Upper lobe of left lung (tissue), 6 donors: ENCODE data around the gene SPATA13. TPM values are rescaled to one million over a fixed set of nuclear protein-coding genes. Genes with fewer than 3 reads are reported as not detected.

Experiments used
- ATAC-seq, 2 donors: fragments of 200-7000 bp; cut with Tn5 transposase; one replicate each; pipeline ENCODE4 v1.9.1; 2022; ENCODE audit warnings: mild to moderate bottlenecking in 2 of 2, moderate library complexity in 2 of 2; ENCODE audit not compliant: low FRiP score in 2 of 2
- DNase-seq, 2 donors: peaks; one replicate each; pipeline ENCODE4 v3.0.0-alpha.2; 2019 to 2020
- H3K27ac ChIP-seq, 4 donors: fragments of 200-600 bp; sonication (generic); one replicate each; pipeline ENCODE4 v1.5.1; 2016 to 2019
- H3K27me3 ChIP-seq, 4 donors: fragments of 200-600 bp; sonication (generic); one replicate each; pipeline ENCODE4 v1.5.1; 2017 to 2019
- H3K36me3 ChIP-seq, 4 donors: fragments of 200-600 bp; sonication (generic); one replicate each; pipeline ENCODE4 v1.5.1; 2016 to 2019
- H3K4me1 ChIP-seq, 4 donors: fragments of 200-600 bp; sonication (generic); one replicate each; pipeline ENCODE4 v1.5.1; 2018 to 2019
- H3K4me3 ChIP-seq, 4 donors: fragments of 200-600 bp; sonication (generic); one replicate each; pipeline ENCODE4 v1.5.1; 2017 to 2019; ENCODE audit warnings: mild to moderate bottlenecking in 2 of 4, moderate library complexity in 1 of 4
- H3K9me3 ChIP-seq, 4 donors: fragments of 200-600 bp; sonication (generic); one replicate each; pipeline ENCODE4 v1.5.1; 2018 to 2019
- CTCF ChIP-seq, 6 experiments: fragments of 450-650 bp in 4 of 6; fragments of 200-600 bp in 2 of 6; sonication (generic) in 2 of 6; IDR thresholded peaks; one replicate each; pipeline ENCODE4 v1.5.1; 2016 to 2019; ENCODE audit warnings: antibody characterized with exemption in 6 of 6
- EP300 ChIP-seq, 4 donors: sonication (generic); formaldehyde crosslinking; IDR thresholded peaks; one replicate each; pipeline ENCODE4 v1.5.1; 2017; ENCODE audit warnings: antibody characterized with exemption in 4 of 4, control low read depth in 2 of 4
- POLR2A ChIP-seq, 4 donors: fragments of 450-650 bp; IDR thresholded peaks; one replicate each; pipeline ENCODE4 v1.5.1; 2016 to 2017; ENCODE audit warnings: antibody characterized with exemption in 4 of 4, mild to moderate bottlenecking in 2 of 4
- POLR2AphosphoS5 ChIP-seq, 2 donors: sonication (generic); formaldehyde crosslinking; IDR thresholded peaks; one replicate each; pipeline ENCODE4 v1.5.1; 2017; ENCODE audit warnings: antibody characterized with exemption in 2 of 2
- WGBS, 2 donors: methylation state at CpG; one replicate each; pipeline ENCODE4 v1.1.5; 2017 to 2018; 5-methylcytosine and 5-hydroxymethylcytosine counted together
- total RNA-seq, 6 donors: library from RNA; depleted of rRNA in 4 of 6; stranded (reverse); fragments of >200 nt in 4 of 6; gene quantifications; one replicate each; pipeline versions ENCODE4 v1.1.0 to v1.2.1, GENCODE V29; 2016 to 2021
- donor health status: DM: no; HTN: no; CAD: no; lungs with moderate emphysema.
- donor health status: DM: no; HTN: yes; CAD: no; lungs with severe emphysema.

The SPATA13 gene
- total RNA-seq, 6 donors from 2014 or later, result 31.2 to 77.5 (median 49.2) TPM

- no peak for TF ChIP-seq EP300 (IDR thresholded peaks at IDR 0.05)
- TF ChIP-seq POLR2AphosphoS5 (IDR thresholded peaks at IDR 0.05), result no peak
- TF ChIP-seq CTCF (IDR thresholded peaks at IDR 0.05), result no peak
- no peak for TF ChIP-seq POLR2A (IDR thresholded peaks at IDR 0.05)
- no peak overlapping the region for H3K4me3 ChIP-seq
- no peaks in the 10 kb centered on the region for H3K36me3 ChIP-seq
- H3K9me3 ChIP-seq, result no peaks in the 10 kb centered on the region
- DNase-seq (no peak), ATAC-seq (peak in 1 of 2 donors; percentile 67)
- H3K27ac ChIP-seq, result peak overlapping the region in 1 of 4 donors; percentile 45
- H3K27me3 ChIP-seq, result no peaks in the 10 kb centered on the region
- peaks cover 10 to 22% (median 16%) of the 10 kb centered on the region in 4 donors for H3K4me1 ChIP-seq
- WGBS, 2 donors, result 56 to 70% methylated on average over 7 of the region's 7 CpGs
Measured at GRCh38 chr13:24207841-24208667, 47.5 kb downstream of the SPATA13 start.

- TF ChIP-seq POLR2AphosphoS5 (IDR thresholded peaks at IDR 0.05) (no peak), CTCF (IDR thresholded peaks at IDR 0.05) (no peak), EP300 (IDR thresholded peaks at IDR 0.05) (no peak), POLR2A (IDR thresholded peaks at IDR 0.05) (no peak)
- Histone ChIP-seq H3K36me3 (no peaks in the 10 kb centered on the region), H3K4me1 (peaks cover 3 to 11% (median 7%) of the 10 kb centered on the region in 4 donors), H3K27ac (no peak overlapping the region), H3K27me3 (no peaks in the 10 kb centered on the region), H3K9me3 (no peaks in the 10 kb centered on the region), H3K4me3 (no peak overlapping the region)
- WGBS, 2 donors, result 93 to 94% methylated on average over 5 of the region's 5 CpGs
- DNase-seq (no peak), ATAC-seq (no peak)
Measured at GRCh38 chr13:24209138-24209537, 48.6 kb downstream of the SPATA13 start.

GRCh38 chr13:24212254-24212653 is 51.7 kb downstream of the SPATA13 start:
- Histone ChIP-seq H3K9me3 (no peaks in the 10 kb centered on the region), H3K27me3 (no peaks in the 10 kb centered on the region), H3K4me1 (peaks cover 16 to 28% (median 21%) of the 10 kb centered on the region in 4 donors), H3K27ac (no peak overlapping the region), H3K36me3 (no peaks in the 10 kb centered on the region), H3K4me3 (no peak overlapping the region)
- DNase-seq (no peak), ATAC-seq (no peak)
- TF ChIP-seq CTCF (IDR thresholded peaks at IDR 0.05) (no peak), EP300 (IDR thresholded peaks at IDR 0.05) (no peak), POLR2AphosphoS5 (IDR thresholded peaks at IDR 0.05) (no peak), POLR2A (IDR thresholded peaks at IDR 0.05) (no peak)
- 72 to 87% methylated on average over 5 of the region's 5 CpGs for WGBS, 2 donors

- H3K4me3 ChIP-seq, result no peak overlapping the region
- no peaks in the 10 kb centered on the region for H3K27me3 ChIP-seq
- ATAC-seq (peak in 1 of 2 donors; percentile 13), DNase-seq (no peak)
- peaks cover 20 to 31% (median 25%) of the 10 kb centered on the region in 4 donors for H3K4me1 ChIP-seq
- TF ChIP-seq CTCF (IDR thresholded peaks at IDR 0.05), result no peak
- TF ChIP-seq POLR2A (IDR thresholded peaks at IDR 0.05), result no peak
- no peak for TF ChIP-seq POLR2AphosphoS5 (IDR thresholded peaks at IDR 0.05)
- TF ChIP-seq EP300 (IDR thresholded peaks at IDR 0.05), result no peak
- H3K27ac ChIP-seq, result no peak overlapping the region
- 70 to 79% methylated on average over 7 of the region's 7 CpGs for WGBS, 2 donors
- H3K36me3 ChIP-seq, result no peaks in the 10 kb centered on the region
- H3K9me3 ChIP-seq, result no peaks in the 10 kb centered on the region
Measured at GRCh38 chr13:24212674-24213073, 52.2 kb downstream of the SPATA13 start.
